Gastroesophageal sphincter (tissue), 3 donors: ENCODE measurements around the gene LMO1.

Experiments
- EP300 ChIP-seq: sonication (generic); formaldehyde crosslinking; IDR thresholded peaks from one replicate; pipeline ENCODE4 v1.6.1; 2017; ENCODE audit warnings: antibody characterized with exemption, mild to moderate bottlenecking
- POLR2AphosphoS5 ChIP-seq: sonication (generic); formaldehyde crosslinking; IDR thresholded peaks from one replicate; pipeline ENCODE4 v1.6.1; 2017; ENCODE audit warnings: antibody characterized with exemption
- TF ChIP-seq, protein P1 (sequence below), 4 experiments: fragments of 200-600 bp in 2 of 4; fragments of 450-650 bp in 2 of 4; sonication (generic) in 1 of 4; IDR thresholded peaks; one replicate each; pipeline ENCODE4 v1.5.1; 2017 to 2019; ENCODE audit warnings: antibody characterized with exemption in 4 of 4, mild to moderate bottlenecking in 2 of 4, moderate library complexity in 2 of 4

- TF ChIP-seq, protein P1, sequence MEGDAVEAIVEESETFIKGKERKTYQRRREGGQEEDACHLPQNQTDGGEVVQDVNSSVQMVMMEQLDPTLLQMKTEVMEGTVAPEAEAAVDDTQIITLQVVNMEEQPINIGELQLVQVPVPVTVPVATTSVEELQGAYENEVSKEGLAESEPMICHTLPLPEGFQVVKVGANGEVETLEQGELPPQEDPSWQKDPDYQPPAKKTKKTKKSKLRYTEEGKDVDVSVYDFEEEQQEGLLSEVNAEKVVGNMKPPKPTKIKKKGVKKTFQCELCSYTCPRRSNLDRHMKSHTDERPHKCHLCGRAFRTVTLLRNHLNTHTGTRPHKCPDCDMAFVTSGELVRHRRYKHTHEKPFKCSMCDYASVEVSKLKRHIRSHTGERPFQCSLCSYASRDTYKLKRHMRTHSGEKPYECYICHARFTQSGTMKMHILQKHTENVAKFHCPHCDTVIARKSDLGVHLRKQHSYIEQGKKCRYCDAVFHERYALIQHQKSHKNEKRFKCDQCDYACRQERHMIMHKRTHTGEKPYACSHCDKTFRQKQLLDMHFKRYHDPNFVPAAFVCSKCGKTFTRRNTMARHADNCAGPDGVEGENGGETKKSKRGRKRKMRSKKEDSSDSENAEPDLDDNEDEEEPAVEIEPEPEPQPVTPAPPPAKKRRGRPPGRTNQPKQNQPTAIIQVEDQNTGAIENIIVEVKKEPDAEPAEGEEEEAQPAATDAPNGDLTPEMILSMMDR (IDR thresholded peaks at IDR 0.05): no peak
- TF ChIP-seq POLR2AphosphoS5: no peak
- TF ChIP-seq EP300: no peak
These were observed 22.1 kb downstream of the LMO1 start for GRCh38 chr11:8241373-8242117.
